HCT116 (cell line): ENCODE measurements around the gene FRRS1. TPM values are rescaled to one million over a fixed set of nuclear protein-coding genes. Genes with fewer than 3 reads are reported as not detected.

Source experiments
- ATAC-seq: fragments of 200-7000 bp; cut with Tn5 transposase; 2 replicates; pipeline ENCODE4 v1.9.1; 2020; ENCODE audit warnings: mild to moderate bottlenecking, moderate library complexity
- BruUV-seq: library from RNA; stranded (reverse); fragments of 400-500 nt; replicated peaks from 2 replicates; lab custom pipeline; 2021; lab: Mats Ljungman, UMichigan
- CTCF ChIA-PET: fragments of 300-600 bp; sonication (Branson Sonifier 250); formaldehyde crosslinking; loops from one replicate; lab custom pipeline; 2021; ENCODE audit warnings: antibody characterized with exemption; lab: Charles Lee
- POLR2A ChIA-PET: fragments of 300-600, 350-600 bp; sonication (Branson Sonifier 250); formaldehyde crosslinking; loops from one replicate; lab custom pipeline; 2021; ENCODE audit warnings: antibody characterized with exemption; lab: Charles Lee
- RAD21 ChIA-PET, 2 experiments: fragments of 300-600 bp; sonication (Branson Sonifier 250); formaldehyde crosslinking; loops; one replicate each; lab custom pipeline; 2023; ENCODE audit warnings: low total read pairs in 2 of 2; ENCODE audit not compliant: uncharacterized antibody in 2 of 2, unreplicated experiment in 2 of 2, low non-redundant PET in 1 of 2; lab: Charles Lee
- DNase-seq: peaks from one replicate; pipeline ENCODE4 v3.0.0-alpha.2; 2010; ENCODE audit warnings: low read depth, low spot score
- H2AFZ ChIP-seq: fragments of 200-600 bp; shearing (Covaris generic), sonication (generic); 2 replicates; pipeline ENCODE4 v1.6.1; 2017; ENCODE audit warnings: low read depth, mixed run types, mixed read lengths, antibody characterized with exemption, low read length; ENCODE audit not compliant: poor library complexity, severe bottlenecking
- H3K27ac ChIP-seq: 2 replicates; pipeline ENCODE4 v1.5.1; 2012; ENCODE audit warnings: low read depth, low read length
- H3K27me3 ChIP-seq: fragments of 200-600 bp; sonication (generic); 2 replicates; pipeline ENCODE4 v1.6.1; 2016; ENCODE audit warnings: mixed run types, low read length, mixed read lengths; ENCODE audit not compliant: insufficient read depth
- H3K36me3 ChIP-seq, 2 experiments: fragments of 200-500 bp in 1 of 2; fragments of 200-600 bp in 1 of 2; sonication (Bioruptor generic) in 1 of 2; sonication (generic) in 1 of 2; 2 replicates each; pipeline versions ENCODE4 v1.5.1 to v1.6.1; 2014 to 2016; ENCODE audit warnings: low read length in 2 of 2, inconsistent platforms in 1 of 2, mixed read lengths in 1 of 2, mixed run types in 1 of 2; ENCODE audit not compliant: insufficient read depth in 2 of 2, control insufficient read depth in 1 of 2
- H3K4me1 ChIP-seq, 2 experiments: fragments of 200-600 bp in 1 of 2; sonication (generic) in 1 of 2; 2 replicates each; pipeline versions ENCODE4 v1.5.1 to v1.6.1; 2012 to 2017; ENCODE audit warnings: low read length in 2 of 2, inconsistent platforms in 1 of 2, mild to moderate bottlenecking in 1 of 2, mixed read lengths in 1 of 2, mixed run types in 1 of 2, moderate library complexity in 1 of 2; ENCODE audit not compliant: insufficient read depth in 2 of 2, control insufficient read depth in 1 of 2
- H3K4me2 ChIP-seq: fragments of 200-600 bp; sonication (generic); 2 replicates; pipeline ENCODE4 v1.6.1; 2017; ENCODE audit warnings: mixed run types, low read length, mixed read lengths
- H3K4me3 ChIP-seq, 2 experiments: fragments of 200-600 bp in 1 of 2; sonication (generic) in 1 of 2; replicated peaks in 1 of 2; 2 replicates each; pipeline ENCODE4 v1.5.1; 2011 to 2016; ENCODE audit warnings: low read length in 2 of 2, control low read depth in 1 of 2, low read depth in 1 of 2, mild to moderate bottlenecking in 1 of 2, mixed read lengths in 1 of 2, mixed run types in 1 of 2
- H3K79me2 ChIP-seq: fragments of 200-600 bp; sonication (generic); 2 replicates; pipeline ENCODE4 v1.6.1; 2017; ENCODE audit warnings: mild to moderate bottlenecking, mixed run types, low read length, moderate library complexity, mixed read lengths; ENCODE audit not compliant: insufficient read depth
- H3K9ac ChIP-seq: fragments of 200-600 bp; sonication (generic); 2 replicates; pipeline ENCODE4 v1.6.1; 2016; ENCODE audit warnings: low read length, mixed read lengths
- H3K9me2 ChIP-seq: fragments of 200-600 bp; sonication (generic), shearing (Covaris generic); 2 replicates; pipeline ENCODE4 v1.6.1; 2017; ENCODE audit warnings: mixed run types, mild to moderate bottlenecking, moderate library complexity; ENCODE audit not compliant: insufficient read depth
- H3K9me3 ChIP-seq, 2 experiments: fragments of 200-500 bp in 1 of 2; fragments of 200-600 bp in 1 of 2; sonication (Bioruptor generic) in 1 of 2; sonication (generic) in 1 of 2; 2 replicates each; pipeline ENCODE4 v1.6.1; 2014 to 2017; ENCODE audit warnings: low read length in 2 of 2, mixed read lengths in 2 of 2, inconsistent platforms in 1 of 2, low read depth in 1 of 2, mild to moderate bottlenecking in 1 of 2, mixed run types in 1 of 2, moderate library complexity in 1 of 2; ENCODE audit not compliant: control insufficient read depth in 1 of 2, insufficient read depth in 1 of 2
- H4K20me1 ChIP-seq: fragments of 200-600 bp; sonication (generic), shearing (Covaris generic); 2 replicates; pipeline ENCODE4 v1.6.1; 2017; ENCODE audit warnings: mixed run types, mild to moderate bottlenecking, moderate library complexity; ENCODE audit not compliant: insufficient read depth
- ATF3 ChIP-seq: IDR thresholded peaks from 2 replicates; pipeline ENCODE4 v1.6.1; 2012
- CEBPB ChIP-seq: IDR thresholded peaks from 2 replicates; pipeline ENCODE4 v1.6.1; 2012; ENCODE audit warnings: low read depth
- CTCF ChIP-seq, 3 experiments: fragments of 200-600 bp in 1 of 3; sonication (generic) in 1 of 3; IDR thresholded peaks in 2 of 3; conservative IDR thresholded peaks in 1 of 3; 2 replicates each; pipeline ENCODE4 v1.5.1; 2012 to 2017; ENCODE audit warnings: low read depth in 2 of 3, low read length in 2 of 3, antibody characterized with exemption in 1 of 3, borderline replicate concordance in 1 of 3, control low read depth in 1 of 3, mild to moderate bottlenecking in 1 of 3, mixed read lengths in 1 of 3, mixed run types in 1 of 3, moderate library complexity in 1 of 3; ENCODE audit not compliant: insufficient read depth in 1 of 3
- EGR1 ChIP-seq: IDR thresholded peaks from 2 replicates; pipeline ENCODE4 v1.6.1; 2012; ENCODE audit warnings: low read depth
- MAX ChIP-seq: IDR thresholded peaks from 2 replicates; pipeline ENCODE4 v1.6.1; 2012
- POLR2AphosphoS5 ChIP-seq: IDR thresholded peaks from 2 replicates; pipeline ENCODE4 v1.6.1; 2011; ENCODE audit warnings: mild to moderate bottlenecking, low read depth, low read length, moderate library complexity
- RAD21 ChIP-seq: IDR thresholded peaks from 2 replicates; pipeline ENCODE4 v1.6.1; 2012; ENCODE audit warnings: low read depth, mild to moderate bottlenecking
- REST ChIP-seq: IDR thresholded peaks from 2 replicates; pipeline ENCODE4 v1.6.1; 2012; ENCODE audit warnings: low read depth
- SIN3A ChIP-seq: IDR thresholded peaks from 2 replicates; pipeline ENCODE4 v1.6.1; 2012; ENCODE audit warnings: low read depth
- TCF7L2 ChIP-seq: IDR thresholded peaks from 2 replicates; pipeline ENCODE4 v1.7.0; 2011; ENCODE audit warnings: borderline replicate concordance, inconsistent platforms; ENCODE audit not compliant: insufficient read depth, insufficient read length; ENCODE audit errors: extremely low read depth
- YY1 ChIP-seq: IDR thresholded peaks from 2 replicates; pipeline ENCODE4 v1.6.1; 2011; ENCODE audit warnings: low read length, low read depth, moderate library complexity, mild to moderate bottlenecking; ENCODE audit not compliant: insufficient replicate concordance; ENCODE audit errors: extremely low read depth
- ZBTB33 ChIP-seq: IDR thresholded peaks from 2 replicates; pipeline ENCODE4 v1.6.1; 2011; ENCODE audit warnings: mild to moderate bottlenecking, low read length, moderate library complexity; ENCODE audit not compliant: insufficient replicate concordance; ENCODE audit errors: extremely low read depth
- intact Hi-C: fragments of 100-400 bp; cut with micrococcal nuclease; formaldehyde crosslinking; loops from 2 replicates; pipeline ENCODE4 v1.10.0; 2022
- total RNA-seq: library from RNA; stranded (reverse); gene quantifications from one replicate; pipeline ENCODE4 v1.2.1, GENCODE V29; 2021; ENCODE audit not compliant: unreplicated experiment

FRRS1 gene
- total RNA-seq, 1 experiment from 2014 or later = 19.8 TPM

- Histone ChIP-seq H3K27me3 (no peaks in the 10 kb centered on the region), H4K20me1 (no peaks in the 10 kb centered on the region), H3K27ac (no peak overlapping the region), H3K36me3 (no peaks in the 10 kb centered on the region), H2AFZ (no peak overlapping the region), H3K9me2 (no peaks in the 10 kb centered on the region), H3K79me2 (no peaks in the 10 kb centered on the region), H3K4me1 (peaks cover 0 to 11% of the 10 kb centered on the region in 2 experiments; a peak in 2 of 4 replicates), H3K4me2 (no peak overlapping the region), H3K9me3 (no peaks in the 10 kb centered on the region), H3K4me3 (no peak overlapping the region), H3K9ac (no peak overlapping the region)
- ChIA-PET POLR2A (no interaction called here), RAD21 (no interaction called here), CTCF (no interaction called here)
- BruUV-seq = no TSS peak
- DNase-seq = no peak
- no peak for ATAC-seq
- intact Hi-C loops = loop anchor here (5.0 kb wide), 1 partner anchor 325 kb away; the partner anchor contains the start of genes SASS6 and TRMT13
- no peak for TF ChIP-seq CEBPB
- TF ChIP-seq ZBTB33 = no peak
- no peak for TF ChIP-seq ATF3
- no peak for TF ChIP-seq EGR1
- no peak for TF ChIP-seq SIN3A
These were observed 40.4 kb upstream of the FRRS1 start for GRCh38 chr1:99806882-99807281.

GRCh38 chr1:99801584-99801983, 35.1 kb upstream of the FRRS1 start:
- H3K4me3 ChIP-seq = no peak overlapping the region
- ChIA-PET RAD21 (no interaction called here), CTCF (no interaction called here), POLR2A (no interaction called here)
- no peaks in the 10 kb centered on the region for H3K4me1 ChIP-seq
- no peaks in the 10 kb centered on the region for H3K27me3 ChIP-seq
- intact Hi-C loops = no loop called here
- H3K79me2 ChIP-seq = no peaks in the 10 kb centered on the region
- no TSS peak for BruUV-seq
- no peak overlapping the region for H3K27ac ChIP-seq
- no peak overlapping the region for H3K9ac ChIP-seq
- ATAC-seq = no peak
- H4K20me1 ChIP-seq = no peaks in the 10 kb centered on the region
- no peak for DNase-seq
- no peak overlapping the region for H3K4me2 ChIP-seq
- no peak overlapping the region for H2AFZ ChIP-seq
- no peaks in the 10 kb centered on the region for H3K36me3 ChIP-seq
- H3K9me3 ChIP-seq = no peaks in the 10 kb centered on the region
- H3K9me2 ChIP-seq = no peaks in the 10 kb centered on the region
- TF ChIP-seq RAD21 (no peak), REST (no peak), TCF7L2 (no peak), CTCF (IDR thresholded peaks at IDR 0.05 in 2 of 3, conservative IDR thresholded peaks at IDR 0.05 in 1 of 3; ENCODE audit: borderline replicate concordance in 1 of 3, insufficient read depth in 1 of 3, low read depth in 2 of 3, low read length in 2 of 3) (no peak), MAX (no peak), YY1 (no peak), POLR2AphosphoS5 (no peak)
